HG02884 (cell line): ENCODE results near the gene IFIT3.

Experiments
- ATAC-seq: cut with Tn5 transposase; IDR thresholded peaks from one replicate; pipeline ENCODE4 v1.9.1; 2021; ENCODE audit warnings: mild to moderate bottlenecking, moderate library complexity; ENCODE audit not compliant: unreplicated experiment

Gene IFIT3

GRCh38 chr10:89351780-89352597 is 24.2 kb downstream of the IFIT3 start:
- no peak for ATAC-seq

DNA sequence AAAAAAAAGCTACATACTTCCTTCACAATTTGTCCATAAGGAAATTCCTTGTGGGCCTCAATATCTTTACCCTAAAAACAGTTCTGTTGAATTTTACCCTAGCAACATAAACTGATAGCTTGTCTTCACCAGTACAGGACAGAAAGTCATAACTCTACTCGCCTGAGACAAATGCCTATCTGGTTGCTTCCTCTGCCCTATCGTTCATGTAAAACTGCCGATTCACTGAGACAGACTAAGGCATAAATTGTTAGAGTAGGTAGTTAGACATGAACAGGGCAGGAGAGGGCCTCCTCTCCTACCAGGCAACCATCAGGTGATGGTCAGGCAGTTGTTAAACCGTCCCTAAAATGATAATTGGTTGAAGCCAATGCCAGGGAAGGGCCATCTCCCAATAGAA is 25.0 kb downstream of the IFIT3 start:
- ATAC-seq, result no peak

GRCh38 chr10:89355394-89355931 is 27.7 kb downstream of the IFIT3 start:
- no peak for ATAC-seq

GRCh38 chr10:89357096-89357495 is 29.3 kb downstream of the IFIT3 start:
- ATAC-seq, result no peak

DNA sequence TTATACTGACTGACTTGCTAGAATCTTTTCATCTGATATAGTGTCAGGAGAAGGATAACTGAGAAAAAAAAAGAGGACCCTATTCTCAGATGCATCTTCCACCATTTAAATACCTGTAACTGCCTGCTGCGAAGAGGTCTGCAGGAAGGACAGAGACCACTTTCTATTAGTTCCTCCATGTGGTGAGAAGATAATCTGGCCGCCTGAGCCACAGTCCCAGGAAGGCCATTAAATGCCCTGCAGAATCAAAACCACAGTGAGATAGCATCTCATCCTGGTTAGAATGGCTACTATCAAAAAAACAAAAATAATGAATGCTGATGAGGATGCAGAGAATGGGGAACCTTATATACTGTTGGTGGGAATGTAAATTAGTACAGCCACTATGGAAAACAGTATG is 30.2 kb downstream of the IFIT3 start:
- no peak for ATAC-seq

- no peak for ATAC-seq
Measured at GRCh38 chr10:89360157-89360556, 32.4 kb downstream of the IFIT3 start.

- ATAC-seq, result no peak
Measured at GRCh38 chr10:89362929-89363328, 35.1 kb downstream of the IFIT3 start.

DNA sequence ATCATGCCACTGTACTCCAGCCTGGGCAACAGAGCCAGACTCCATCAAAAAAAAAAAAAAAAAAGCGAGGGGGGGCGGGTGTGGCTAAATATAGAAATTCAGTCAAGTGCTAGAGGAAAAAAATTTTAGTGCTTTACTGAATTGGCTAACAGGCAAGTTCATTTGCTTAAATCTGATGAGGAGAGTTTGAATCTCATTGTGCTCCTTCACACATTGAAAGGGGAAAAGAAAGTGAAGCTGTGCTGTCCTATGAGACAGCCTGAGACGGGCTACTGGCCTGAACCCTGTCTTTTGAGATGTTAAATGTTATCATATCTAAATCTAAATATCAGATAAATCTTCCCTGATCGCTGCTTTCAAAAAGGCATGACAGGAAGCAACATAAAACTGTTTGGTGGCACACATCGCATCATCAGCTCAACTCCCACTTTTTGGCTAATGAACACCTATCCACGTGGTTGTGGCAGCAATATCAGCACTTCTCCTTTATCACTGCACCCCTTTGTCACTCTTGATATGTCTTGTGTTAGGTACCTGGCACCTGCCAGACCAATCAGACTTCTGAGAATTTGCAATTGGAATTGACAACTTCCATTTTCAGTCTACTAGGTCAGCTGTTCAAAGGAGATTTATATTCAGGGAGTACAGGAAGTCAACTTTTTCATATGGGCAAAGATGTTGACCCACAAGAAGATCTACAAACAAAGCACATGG is 36.1 kb downstream of the IFIT3 start:
- ATAC-seq, result no peak

DNA sequence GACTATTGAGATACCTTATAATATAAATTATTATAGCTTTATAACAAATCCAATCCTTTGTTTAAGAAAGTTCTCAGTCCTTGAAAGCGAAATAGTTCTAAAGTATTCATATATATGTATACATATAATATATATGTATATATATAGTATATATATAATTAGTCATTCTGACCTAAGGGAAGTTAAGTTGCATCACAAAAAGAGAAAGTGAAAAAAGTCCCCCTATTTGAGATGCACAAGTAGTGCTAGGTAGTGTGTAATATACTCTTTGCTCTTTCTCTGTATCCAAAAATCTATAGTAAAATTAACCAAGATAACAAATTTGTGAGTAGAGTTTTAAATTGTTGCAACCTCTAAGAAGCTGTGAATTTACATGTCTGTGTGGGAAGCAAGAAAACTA is 36.7 kb downstream of the IFIT3 start:
- ATAC-seq, result no peak

- peak; percentile 43 for ATAC-seq
Measured at GRCh38 chr10:89367529-89367928, 39.7 kb downstream of the IFIT3 start.

GRCh38 chr10:89368129-89368528 is 40.3 kb downstream of the IFIT3 start:
- ATAC-seq, result no peak

GRCh38 chr10:89369156-89370105 is 41.6 kb downstream of the IFIT3 start:
- no peak for ATAC-seq

DNA sequence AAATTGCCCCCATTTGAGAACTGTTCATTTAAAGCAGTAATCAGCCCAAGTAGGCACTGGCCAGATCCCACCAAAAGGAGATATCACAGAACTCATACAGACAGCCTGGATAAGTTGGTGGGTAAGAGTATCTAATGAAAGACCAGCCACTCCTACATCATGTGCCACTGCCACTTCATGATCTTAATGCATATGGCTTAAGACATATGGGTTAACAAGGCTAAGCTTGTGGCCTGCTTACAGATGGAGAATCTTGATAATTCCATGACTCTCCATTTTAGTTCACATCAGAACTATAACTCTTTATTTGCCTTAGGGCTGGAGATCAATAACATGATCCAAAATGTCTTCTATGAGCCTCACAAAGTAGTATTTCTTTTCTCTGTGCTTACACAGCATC is 43.3 kb downstream of the IFIT3 start:
- no peak for ATAC-seq

DNA sequence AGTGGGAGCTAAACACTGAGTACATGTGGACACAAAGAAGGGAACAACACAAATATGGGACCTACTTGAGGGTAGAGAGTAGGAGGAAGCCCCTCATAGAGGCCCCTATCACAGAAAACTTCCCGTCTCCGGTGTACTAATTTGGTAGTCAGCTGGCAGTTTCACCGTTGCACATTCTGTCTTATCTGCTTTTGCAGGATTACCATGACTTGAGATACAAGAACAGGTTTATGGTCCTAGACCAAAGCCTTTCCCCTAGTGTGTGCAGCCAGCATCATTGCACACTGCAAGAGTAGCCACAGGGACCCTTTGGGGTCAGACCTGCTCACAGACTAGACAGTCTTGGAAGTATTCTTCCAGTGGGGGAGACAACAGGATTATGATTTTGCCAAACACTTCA is 44.2 kb downstream of the IFIT3 start:
- ATAC-seq, result no peak

DNA sequence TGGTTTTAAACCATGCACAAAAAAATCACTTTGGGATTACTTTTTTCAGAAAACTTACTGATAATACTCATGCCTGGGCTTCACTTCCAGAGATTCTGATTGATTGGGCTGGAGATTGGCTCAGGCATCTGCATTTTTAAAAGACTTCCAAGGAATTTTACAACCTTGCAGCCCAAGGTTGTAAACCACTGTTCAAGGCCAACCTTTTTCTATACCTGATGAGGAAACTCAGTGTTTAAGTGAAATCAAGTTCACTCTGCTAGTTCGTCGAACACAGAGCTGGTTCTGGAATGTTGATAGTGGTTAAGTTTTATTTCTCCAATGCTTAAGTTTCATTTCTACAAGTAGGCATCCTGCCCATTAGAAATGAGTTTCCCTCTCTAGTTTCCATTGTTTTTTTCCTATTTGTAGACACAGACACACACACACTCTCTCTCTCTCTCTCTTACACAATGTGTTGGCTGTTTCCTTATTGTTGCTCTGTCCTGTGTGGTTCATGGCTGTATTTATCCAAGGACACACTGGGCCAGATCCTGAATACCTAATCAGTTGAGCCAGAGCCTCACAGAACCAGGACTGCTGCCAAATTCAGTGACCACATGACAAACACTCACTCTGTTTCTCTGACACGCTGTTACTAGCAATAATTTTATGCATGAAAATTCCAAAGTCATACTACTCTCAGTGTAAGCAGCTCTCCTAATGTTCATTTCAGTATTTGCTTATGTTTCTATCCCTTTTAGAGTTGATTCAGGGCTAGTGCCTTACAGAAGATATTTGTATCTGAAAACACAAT is 46.3 kb downstream of the IFIT3 start:
- ATAC-seq, result no peak

DNA sequence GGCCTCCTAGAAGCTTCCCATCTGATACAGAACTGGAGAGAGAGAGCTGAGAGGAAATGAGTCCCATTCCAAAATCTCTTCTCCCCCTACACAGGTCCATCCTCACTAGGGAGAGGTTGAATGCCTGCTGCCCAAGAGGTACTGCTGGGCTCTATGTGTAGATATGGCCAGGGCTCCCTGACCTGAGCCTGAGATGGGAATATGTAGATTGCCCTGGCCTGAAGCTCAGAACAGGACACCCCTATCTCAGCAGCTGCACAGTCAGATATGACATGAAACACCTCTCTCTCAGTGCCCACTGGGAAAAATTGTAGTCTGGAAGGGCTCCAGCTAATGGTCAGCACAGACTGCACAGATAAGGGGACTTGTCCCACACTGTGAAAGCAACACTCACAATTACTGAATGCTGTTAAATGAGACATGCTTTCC is 46.9 kb downstream of the IFIT3 start:
- ATAC-seq, result no peak

GRCh38 chr10:89377705-89378637 is 50.2 kb downstream of the IFIT3 start, which contains the start of gene IFIT1B:
IFIT1B (plus strand) TSS chr10:89378056; CDS start chr10:89378136, 80 bp downstream.
- ATAC-seq, result no peak

DNA sequence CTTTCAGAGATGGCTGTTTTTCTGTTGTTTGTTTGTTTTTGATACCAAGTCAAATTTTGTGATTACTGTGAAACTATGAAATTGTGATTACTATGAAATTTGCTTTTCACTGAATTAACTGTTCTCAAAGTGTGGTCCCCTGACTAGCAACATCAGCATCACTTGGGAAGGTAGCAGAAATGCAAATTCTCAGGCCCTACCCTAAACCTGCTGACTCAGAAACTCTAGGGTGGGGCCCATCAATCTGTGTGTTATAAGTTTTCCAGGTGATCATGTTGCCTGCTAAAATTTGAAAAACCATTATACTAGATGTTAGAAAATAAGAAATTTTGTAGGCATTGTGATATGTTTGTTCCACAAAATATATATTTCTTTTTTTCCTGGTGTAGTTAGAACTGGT is 51.3 kb downstream of the IFIT3 start:
- ATAC-seq, result no peak

DNA sequence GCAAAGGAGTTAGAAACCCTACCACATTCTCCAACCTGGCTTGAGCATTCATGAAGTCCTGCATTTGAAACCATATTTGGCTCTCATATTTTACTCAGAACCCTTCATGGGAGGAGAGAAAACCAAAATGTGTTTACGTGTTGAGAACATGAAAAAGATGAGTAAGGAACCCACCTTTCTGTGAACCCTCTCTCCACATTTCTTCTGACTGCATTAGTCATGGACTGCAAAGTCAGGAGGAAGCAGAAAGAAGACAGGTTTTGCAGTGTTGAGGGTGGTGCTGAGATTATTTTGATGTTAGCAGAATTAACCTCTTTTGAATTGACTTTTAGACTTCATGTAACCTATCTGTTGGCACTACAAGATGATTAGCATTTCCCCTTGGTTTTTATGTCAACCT is 55.0 kb downstream of the IFIT3 start:
- ATAC-seq, result no peak
